Hematopoietic multipotent progenitor cell treated with erythropoietin and hydrocortisone succinate and interleukin-3 and kit ligand, for 4 days (in vitro differentiated cells): Measurements from ENCODE around the gene GET3.
A peak's percentile ranks its signal among the peaks of the same experiment; 100 is the strongest.

ENCODE experiments used
- DNase-seq: peaks from one replicate; pipeline ENCODE4 v3.0.0-alpha.2; 2015

The GET3 gene

DNA sequence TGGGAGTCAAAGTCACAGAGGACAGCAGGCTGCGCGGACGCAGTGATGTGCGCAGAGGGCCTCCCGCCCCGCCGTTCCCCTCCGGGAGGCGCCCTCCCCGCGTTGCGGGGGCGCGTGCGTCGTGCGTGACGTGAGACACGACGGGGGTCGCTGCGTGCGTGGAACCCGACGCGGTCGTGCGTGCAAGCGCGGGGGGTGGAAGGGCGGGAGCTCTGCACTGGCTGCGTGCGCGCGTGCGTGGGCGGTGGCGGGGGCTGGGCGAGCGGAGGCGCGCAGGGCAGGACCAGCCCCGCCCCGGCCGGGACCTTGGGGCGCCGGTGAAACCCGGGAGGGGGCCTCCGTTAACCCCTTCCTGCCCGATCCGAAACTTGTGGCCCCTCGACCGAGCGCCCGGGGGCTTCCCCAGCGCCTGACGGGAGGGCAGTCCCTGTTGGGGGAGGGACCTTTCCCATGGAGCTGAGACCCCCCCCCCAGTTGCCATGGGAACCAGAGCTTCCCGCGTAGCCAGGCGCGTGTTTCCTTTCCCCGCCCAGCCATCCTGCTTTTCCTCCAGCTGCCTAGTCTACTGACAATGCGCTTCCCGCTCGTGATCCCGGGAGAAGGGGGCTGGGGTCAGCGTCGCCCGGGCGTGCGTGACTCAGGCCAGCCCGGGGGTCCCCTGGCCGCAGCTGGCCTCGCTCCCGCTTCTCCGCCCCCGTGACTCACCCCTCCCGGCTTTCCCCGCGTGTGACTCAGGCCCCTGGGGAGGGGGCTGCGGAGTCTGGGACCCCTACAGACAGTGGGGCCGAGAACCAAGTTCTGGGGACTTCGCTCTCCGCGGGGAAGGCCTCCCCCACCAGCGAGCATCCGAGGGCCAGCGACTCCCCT is 45.4 kb downstream of the GET3 start:
- DNase-seq: peak; percentile 88

DNA sequence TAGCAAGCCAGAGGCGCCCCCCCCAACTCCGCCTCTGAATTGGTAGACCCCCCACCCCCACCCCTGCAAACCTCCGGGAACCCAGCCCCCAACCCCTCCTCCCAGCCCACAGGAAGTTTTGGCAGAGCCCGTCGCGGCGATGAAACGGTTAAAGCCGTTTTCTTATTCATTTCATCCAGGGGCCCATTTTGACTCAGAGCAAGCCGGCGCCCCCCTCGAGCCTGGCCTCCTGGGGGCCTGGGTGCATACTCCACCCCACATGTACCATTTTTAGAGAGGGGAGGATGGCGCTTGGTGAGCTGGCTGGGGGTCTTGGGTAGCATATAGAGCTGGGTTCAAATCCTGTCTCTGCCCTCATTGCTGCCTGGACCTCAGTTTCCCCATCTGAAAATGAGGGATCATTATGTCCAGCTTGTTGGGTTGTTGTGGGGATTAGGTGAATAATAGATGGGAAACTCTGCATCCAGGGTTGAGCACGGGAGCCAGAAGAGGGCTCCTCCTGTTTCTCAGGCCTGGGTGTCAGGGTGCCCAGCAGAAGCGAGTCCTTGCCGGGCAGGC is 46.1 kb downstream of the GET3 start:
- peak; percentile 66 for DNase-seq

DNA sequence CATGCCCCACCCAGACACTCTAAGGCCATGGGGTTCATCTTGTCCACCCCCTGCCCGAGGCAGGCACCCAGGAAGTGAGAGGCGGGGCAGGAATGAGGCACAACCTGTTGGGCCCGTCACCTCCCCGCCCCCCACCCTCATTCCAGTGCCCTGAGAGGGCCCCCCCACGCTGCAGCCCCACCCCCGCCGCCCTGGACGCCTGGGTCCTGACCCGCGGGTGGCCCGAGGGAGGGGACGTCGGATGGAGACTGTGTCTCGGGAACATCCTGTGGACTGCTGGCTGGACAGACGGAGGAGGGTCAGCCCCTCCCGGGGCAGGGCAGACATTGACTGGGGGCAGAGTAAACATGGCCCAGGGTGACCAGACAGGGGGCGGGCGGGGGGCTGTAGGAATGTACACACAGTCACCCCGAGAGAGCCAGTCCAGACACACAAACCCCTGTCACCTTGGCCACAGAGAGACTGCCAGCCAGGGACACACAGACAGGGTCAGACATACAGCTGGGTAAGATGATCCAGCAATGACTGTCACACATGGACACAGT is 46.6 kb downstream of the GET3 start:
- DNase-seq: no peak

DNA sequence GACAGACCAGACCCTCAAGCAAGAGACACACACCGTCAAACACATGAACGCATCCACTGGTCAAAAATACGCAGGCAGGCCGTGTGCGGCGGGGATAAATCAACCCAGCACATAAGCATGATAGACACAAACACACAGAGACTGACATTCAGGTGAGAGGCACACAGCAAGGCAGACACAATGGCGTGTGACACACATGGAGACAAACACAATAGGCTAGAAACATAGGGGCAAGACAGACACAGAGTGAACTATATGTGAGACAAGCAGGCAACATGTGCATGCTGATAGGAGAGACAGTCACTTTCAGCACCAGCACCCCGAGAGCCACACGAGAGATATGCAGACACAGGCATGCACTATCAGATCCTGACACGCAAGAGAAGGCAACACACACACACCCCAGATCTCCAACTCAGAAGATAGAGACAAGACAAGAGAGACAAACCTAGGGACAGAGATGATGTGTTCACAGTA is 47.1 kb downstream of the GET3 start:
- DNase-seq: peak; percentile 96

DNA sequence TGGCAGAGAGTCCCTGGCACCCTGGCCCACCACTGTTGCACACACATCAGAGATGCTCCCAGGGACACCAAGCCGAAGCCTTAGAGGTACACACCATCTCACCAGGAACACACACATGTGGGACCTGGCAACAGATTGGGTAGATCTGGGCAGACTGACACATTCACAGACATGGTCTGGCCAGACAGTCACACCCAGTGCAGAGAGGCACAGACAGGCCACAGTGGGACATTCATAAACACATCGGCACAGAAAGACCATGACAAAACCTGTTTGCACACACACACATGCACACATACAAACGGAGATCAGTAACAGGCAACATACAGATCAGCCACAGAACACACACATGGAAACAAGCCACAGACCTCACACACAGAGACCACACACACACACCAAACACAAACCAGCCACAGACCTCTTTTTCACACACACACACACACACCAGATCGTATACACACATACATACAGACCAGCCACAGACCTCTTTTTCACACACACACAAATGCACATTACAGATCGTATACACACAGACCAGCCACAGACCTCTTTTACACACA is 47.7 kb downstream of the GET3 start:
- DNase-seq: no peak

DNA sequence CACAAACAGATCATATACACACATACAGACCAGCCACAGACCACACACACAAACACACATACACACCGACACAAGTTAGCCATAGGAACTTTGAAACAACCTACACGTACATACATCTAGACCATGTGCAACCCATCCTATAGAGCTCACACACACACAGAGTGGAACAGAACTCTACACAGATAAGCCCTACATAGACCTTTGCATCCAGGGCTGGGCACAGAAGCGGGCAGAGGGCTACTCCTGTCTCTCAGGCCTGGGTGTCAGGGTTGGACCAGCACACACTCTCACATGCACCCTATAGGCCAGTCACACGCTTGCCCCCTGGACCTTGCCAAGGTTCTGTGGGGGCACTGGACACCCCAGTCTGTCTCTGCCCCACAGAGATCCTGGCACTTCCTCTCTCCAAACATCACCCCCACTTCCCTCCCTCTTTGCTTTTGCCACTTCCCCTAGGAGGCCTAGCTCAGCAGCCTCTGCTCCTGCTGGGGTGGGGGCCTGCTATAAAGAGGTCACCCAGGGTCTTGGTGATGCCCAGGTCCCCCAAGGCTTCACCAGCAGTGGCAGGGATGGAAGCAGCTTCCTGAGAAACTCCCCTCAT is 48.2 kb downstream of the GET3 start:
- peak; percentile 75 for DNase-seq

DNA sequence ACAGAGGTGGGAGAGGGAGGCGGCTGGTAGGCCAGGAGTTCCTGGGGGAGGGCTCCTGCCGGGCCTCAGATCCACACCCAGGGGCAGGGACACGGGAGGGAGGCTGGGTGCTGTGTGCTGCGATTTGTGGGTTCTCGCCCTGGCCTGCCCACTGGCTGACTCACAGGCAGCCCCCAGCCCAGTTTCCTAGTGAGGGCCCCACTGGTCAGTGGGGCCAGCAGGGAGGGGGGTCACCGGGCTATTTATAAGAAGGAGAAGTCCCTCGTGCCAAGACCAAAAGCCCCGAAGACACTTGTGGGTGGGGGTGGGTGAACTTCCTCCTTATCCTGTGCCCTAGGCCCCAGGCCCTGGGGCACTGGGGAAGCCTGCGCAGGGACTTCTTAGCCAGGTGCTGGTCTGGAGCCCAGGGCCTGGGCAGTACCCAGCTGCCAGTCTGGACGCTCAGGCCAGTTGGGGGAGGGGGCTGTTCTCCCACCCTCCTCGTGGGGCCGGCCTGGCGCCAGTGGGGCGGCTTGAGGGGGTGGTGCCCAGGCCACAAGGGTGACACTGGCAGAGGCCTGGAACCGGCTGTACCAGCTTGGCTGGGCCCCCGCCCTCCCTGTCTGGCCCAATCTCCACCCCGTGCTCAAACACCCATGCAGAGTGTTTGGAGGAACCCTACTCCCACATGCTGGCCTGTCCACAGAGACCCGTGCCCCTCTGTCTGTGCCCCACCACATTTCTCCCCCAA is 49.0 kb downstream of the GET3 start:
- peak; percentile 86 for DNase-seq

DNA sequence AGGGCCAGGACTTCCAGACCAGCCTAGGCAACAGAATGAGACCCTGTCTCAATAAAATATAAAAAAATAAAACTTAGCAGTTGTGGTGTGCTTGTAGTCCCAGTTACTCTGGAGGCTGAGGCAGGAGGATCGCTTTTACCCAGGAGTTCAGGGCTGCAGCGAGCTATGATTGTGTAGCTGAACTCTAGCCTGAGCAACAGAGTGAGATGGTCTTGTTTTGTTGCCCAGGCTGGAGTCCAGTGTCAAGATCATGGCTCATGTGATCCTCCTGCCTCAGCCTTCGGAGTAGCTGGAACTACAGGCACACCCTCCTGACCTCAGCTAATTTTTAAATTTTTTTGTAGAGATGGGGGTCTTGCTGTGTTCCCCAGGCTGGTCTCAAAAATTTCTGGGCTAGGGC is 49.7 kb downstream of the GET3 start:
- no peak for DNase-seq

DNA sequence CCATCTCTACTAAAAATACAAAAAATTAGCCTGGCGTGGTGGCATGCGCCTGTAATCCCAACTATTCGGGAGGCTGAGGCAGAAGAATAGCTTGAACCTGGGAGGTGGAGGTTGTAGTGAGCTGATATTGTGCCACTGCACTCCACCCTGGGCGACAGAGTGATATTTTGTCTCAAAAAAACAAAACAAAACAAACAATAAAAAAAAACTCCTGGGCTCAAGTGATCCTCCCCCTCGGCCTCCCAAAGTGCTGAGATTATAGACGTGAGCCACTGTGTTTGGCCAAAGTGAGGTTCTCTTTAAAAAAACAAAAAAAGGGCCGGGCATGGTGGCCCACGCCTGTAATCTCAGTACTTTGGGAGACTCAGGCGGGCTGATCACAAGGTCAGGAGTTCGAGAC is 50.2 kb downstream of the GET3 start:
- no peak for DNase-seq

DNA sequence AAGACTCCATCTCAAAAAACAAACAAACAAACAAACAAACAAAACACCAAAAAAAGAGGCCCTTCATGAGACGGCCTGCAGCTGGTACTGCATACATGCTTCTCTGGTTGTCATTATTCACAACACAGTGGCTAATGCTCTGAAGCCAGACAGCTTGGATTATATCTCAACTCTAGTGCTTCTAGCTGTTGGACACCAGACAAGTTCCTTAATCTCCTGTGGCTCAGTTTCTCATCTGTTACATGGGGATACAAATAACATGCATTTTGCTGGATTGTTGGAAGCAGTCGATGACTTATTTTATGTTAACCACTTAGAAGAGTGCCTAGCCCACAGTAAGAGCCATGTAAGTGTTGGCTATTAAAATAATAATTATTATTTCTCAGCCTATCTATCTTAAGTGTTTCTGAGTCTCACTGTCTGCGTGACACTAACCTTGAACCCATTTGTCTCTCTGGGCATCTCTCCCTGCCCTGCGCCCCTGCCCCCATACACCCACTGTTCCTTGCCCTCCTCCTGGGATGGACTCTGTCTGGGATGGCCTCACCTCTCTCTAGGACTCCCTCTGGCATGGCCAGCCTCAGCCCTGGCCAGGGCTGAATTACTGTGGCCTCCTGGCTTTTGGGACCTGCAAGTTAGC is 50.9 kb downstream of the GET3 start:
- peak; percentile 54 for DNase-seq

DNA sequence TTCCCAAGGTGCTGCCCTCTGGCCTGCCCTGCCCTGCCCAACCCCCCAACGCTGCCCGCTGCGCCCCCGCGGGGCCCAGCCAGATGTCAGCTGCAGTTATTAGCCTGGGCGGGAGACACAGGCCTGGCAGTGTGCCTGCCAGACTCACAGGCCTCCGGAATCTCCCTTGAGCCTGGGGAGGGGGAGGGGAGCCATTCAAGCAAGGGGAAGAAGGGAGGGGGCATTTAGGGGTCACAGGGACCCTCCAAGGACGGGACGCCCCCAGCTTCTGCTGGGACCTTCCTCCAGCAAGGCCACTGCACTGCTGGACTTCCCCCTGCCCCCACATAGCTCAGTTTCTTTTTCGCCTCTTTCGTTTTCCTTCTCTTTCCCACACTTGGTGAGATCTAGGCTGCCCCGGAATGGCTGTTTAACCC is 51.4 kb downstream of the GET3 start:
- peak; percentile 93 for DNase-seq

DNA sequence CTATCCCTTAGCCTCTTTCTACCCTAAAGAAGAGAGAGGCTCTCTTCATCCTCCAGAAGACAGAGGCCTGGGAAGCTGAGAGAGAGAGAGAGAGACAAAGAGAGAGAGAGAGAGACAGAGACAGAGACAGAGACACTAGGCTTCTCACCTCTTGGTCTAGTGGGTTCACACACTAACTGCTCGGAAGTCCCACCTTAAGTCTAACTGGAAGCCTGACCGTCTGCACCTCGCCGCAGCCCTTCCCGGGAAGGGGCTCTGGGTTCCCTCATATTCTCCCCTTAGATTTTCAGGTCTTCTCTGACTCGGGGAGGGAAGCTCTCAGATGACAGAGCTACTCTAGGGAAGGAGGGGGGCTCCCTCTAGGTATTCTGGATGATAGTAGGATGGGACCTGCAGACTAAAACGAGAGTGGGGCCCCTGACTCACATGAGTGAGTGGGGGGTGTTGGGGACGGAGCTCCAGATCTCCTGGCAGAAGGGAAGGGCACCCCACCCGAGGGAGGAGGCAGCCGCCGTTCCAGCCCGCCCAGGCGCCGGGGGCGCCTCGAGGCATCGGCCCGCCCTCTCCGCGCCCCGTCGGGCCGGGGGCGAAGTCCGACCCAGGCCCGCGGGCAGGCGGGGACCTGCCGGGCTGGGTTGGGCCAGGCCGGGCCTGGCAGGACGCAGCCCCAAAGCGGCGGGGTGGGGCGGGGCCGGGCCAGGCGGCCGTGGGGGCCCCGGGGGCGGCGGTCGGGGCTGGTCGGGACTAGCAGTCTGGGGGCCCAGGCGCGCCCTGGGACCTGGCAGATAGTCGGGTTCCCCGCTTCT is 52.0 kb downstream of the GET3 start:
- DNase-seq: no peak

DNA sequence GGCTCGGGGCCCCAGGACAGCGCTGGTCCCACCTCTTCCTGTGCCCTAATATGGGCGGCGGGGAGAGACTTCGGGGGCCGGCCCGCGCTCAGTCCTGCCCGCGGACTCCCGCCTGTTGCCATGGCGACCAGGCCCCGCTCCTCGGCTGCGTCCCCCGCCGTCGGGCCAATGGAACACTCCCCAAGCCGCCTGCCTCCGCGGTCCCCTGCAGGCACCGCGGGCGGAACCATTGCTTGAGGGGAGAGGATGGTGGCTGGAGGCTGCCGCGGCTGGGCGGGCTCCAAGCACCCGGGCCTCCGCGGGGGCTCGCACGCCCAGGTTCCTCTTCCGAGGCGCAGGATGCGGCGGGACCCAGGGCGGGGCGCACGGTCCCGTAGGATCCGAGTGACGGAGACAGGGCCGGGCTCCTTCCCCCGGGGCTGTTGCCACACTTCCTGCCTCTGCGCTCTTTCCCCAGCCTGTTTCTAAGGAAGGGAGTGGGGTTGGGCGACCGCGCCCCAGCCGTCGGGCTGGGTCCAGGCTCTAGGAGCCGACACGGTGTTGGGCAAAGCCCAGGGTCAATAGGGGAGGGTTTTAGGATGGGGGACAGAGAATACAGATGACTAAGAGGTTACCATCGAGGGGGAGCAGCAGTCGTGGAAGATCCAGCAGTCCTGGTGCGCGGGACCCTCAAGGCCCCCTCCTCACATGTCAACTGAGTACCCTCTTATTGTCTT is 52.8 kb downstream of the GET3 start:
- peak; percentile 99 for DNase-seq

DNA sequence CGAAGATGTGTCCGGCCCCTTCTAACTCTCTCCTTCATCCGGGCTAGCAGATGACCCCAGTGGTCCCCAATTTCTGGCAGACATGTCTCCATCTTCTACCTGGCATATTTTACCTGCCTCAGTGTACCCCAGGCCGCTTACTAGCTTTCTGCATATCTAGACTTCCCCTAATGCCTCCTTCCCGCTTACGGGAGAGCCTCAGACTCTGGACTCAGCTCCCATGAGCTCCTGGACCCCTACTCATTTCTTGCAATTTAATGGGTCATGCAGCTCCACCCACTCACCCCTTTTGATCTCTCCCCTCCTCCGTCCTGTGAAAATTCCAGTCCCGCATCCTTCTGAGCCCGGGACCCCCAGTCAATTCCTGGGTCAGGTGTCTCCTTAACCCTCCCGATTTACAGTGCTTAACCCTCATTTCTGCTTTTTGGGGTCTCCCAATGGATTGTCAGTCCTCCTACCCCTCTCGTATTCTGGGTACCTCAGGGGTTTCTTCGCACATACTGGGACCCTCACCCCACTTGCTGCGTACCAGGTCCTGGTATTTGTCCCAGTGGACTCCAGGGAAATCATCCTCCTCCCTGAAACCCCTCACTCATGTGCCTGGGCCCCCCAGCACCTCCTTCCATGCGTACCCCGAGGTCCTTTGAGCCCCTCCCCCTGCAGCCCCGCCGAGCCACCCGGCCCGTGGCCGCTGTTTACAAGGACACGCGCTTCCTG is 53.5 kb downstream of the GET3 start:
- peak; percentile 24 for DNase-seq

DNA sequence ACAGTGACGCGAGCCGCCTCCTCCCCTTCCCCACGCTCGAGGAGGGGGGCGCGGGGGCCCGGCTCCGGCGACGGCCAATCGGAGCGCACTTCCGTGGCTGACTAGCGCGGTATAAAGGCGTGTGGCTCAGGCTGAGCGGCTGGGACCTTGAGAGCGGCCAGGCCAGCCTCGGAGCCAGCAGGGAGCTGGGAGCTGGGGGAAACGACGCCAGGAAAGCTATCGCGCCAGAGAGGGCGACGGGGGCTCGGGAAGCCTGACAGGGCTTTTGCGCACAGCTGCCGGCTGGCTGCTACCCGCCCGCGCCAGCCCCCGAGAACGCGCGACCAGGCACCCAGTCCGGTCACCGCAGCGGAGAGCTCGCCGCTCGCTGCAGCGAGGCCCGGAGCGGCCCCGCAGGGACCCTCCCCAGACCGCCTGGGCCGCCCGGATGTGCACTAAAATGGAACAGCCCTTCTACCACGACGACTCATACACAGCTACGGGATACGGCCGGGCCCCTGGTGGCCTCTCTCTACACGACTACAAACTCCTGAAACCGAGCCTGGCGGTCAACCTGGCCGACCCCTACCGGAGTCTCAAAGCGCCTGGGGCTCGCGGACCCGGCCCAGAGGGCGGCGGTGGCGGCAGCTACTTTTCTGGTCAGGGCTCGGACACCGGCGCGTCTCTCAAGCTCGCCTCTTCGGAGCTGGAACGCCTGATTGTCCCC is 54.2 kb downstream of the GET3 start, which contains the start of gene JUNB:
Gene JUNB, plus strand, starts transcription at position 142 of the 706 bp plus-strand sequence. Its CDS starts 286 bp downstream, at position 428.
- peak; percentile 98 for DNase-seq

DNA sequence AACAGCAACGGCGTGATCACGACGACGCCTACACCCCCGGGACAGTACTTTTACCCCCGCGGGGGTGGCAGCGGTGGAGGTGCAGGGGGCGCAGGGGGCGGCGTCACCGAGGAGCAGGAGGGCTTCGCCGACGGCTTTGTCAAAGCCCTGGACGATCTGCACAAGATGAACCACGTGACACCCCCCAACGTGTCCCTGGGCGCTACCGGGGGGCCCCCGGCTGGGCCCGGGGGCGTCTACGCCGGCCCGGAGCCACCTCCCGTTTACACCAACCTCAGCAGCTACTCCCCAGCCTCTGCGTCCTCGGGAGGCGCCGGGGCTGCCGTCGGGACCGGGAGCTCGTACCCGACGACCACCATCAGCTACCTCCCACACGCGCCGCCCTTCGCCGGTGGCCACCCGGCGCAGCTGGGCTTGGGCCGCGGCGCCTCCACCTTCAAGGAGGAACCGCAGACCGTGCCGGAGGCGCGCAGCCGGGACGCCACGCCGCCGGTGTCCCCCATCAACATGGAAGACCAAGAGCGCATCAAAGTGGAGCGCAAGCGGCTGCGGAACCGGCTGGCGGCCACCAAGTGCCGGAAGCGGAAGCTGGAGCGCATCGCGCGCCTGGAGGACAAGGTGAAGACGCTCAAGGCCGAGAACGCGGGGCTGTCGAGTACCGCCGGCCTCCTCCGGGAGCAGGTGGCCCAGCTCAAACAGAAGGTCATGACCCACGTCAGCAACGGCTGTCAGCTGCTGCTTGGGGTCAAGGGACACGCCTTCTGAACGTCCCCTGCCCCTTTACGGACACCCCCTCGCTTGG is 55.0 kb downstream of the GET3 start:
- peak; percentile 90 for DNase-seq

DNA sequence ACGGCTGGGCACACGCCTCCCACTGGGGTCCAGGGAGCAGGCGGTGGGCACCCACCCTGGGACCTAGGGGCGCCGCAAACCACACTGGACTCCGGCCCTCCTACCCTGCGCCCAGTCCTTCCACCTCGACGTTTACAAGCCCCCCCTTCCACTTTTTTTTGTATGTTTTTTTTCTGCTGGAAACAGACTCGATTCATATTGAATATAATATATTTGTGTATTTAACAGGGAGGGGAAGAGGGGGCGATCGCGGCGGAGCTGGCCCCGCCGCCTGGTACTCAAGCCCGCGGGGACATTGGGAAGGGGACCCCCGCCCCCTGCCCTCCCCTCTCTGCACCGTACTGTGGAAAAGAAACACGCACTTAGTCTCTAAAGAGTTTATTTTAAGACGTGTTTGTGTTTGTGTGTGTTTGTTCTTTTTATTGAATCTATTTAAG is 55.6 kb downstream of the GET3 start:
- peak; percentile 32 for DNase-seq
